GM23338 (cell line): ENCODE results near the gene RPS19BP1. TPM values are rescaled to one million over a fixed set of nuclear protein-coding genes. Genes with fewer than 3 reads are reported as not detected.

Experiments
- ATAC-seq: fragments of 200-7000 bp; cut with Tn5 transposase; 3 replicates; pipeline ENCODE4 v1.9.1; 2020
- DNase-seq: peaks from one replicate; pipeline ENCODE4 v3.0.0-alpha.2; 2015; ENCODE audit warnings: low spot score
- H2AFZ ChIP-seq: fragments of 200-600 bp; sonication (generic); 2 replicates; pipeline ENCODE4 v1.8.0; 2016; ENCODE audit warnings: antibody characterized with exemption, mild to moderate bottlenecking, moderate library complexity
- H3F3A ChIP-seq: fragments of 200-600 bp; sonication (generic); replicated peaks from 2 replicates; pipeline ENCODE4 v1.8.0; 2017; ENCODE audit warnings: antibody characterized with exemption, mixed run types, low read depth
- H3K27ac ChIP-seq: fragments of 200-600 bp; sonication (generic); 2 replicates; pipeline ENCODE4 v1.6.1; 2016; ENCODE audit warnings: low read depth
- H3K27me3 ChIP-seq: fragments of 200-600 bp; sonication (generic); 2 replicates; pipeline ENCODE4 v1.8.0; 2016; ENCODE audit warnings: mild to moderate bottlenecking, mixed run types, moderate library complexity; ENCODE audit not compliant: insufficient read depth
- H3K36me3 ChIP-seq: fragments of 200-600 bp; sonication (generic); 2 replicates; pipeline ENCODE4 v1.8.0; 2016; ENCODE audit warnings: mild to moderate bottlenecking; ENCODE audit not compliant: insufficient read depth
- H3K4me1 ChIP-seq: fragments of 200-600 bp; sonication (generic); 2 replicates; pipeline ENCODE4 v1.8.0; 2016; ENCODE audit warnings: mild to moderate bottlenecking, moderate library complexity; ENCODE audit not compliant: insufficient read depth
- H3K4me2 ChIP-seq: fragments of 200-600 bp; sonication (generic); 2 replicates; pipeline ENCODE4 v1.7.1; 2017; ENCODE audit warnings: mixed run types
- H3K4me3 ChIP-seq: fragments of 200-600 bp; sonication (generic); 2 replicates; pipeline ENCODE4 v1.6.1; 2016; ENCODE audit warnings: mixed run types
- H3K79me2 ChIP-seq: fragments of 200-600 bp; sonication (generic); replicated peaks from 2 replicates; pipeline ENCODE4 v1.8.0; 2017; ENCODE audit warnings: mild to moderate bottlenecking; ENCODE audit not compliant: insufficient read depth
- H3K9me2 ChIP-seq: fragments of 200-600 bp; sonication (generic); 2 replicates; pipeline ENCODE4 v1.8.0; 2017; ENCODE audit not compliant: insufficient read depth
- H4K20me1 ChIP-seq: fragments of 200-600 bp; sonication (generic); replicated peaks from 2 replicates; pipeline ENCODE4 v1.8.0; 2017; ENCODE audit warnings: mild to moderate bottlenecking; ENCODE audit not compliant: insufficient read depth
- H3K27ac Mint-ChIP-seq: 2 replicates; pipeline ENCODE4 v1.8.0; 2020; ENCODE audit warnings: inconsistent platforms, mild to moderate bottlenecking, moderate library complexity, mixed read lengths
- H3K27me3 Mint-ChIP-seq: 3 replicates; pipeline ENCODE4 v1.8.0; 2022; ENCODE audit warnings: low read depth, mild to moderate bottlenecking, moderate library complexity, mixed read lengths, inconsistent platforms; ENCODE audit not compliant: insufficient read depth, poor library complexity
- H3K36me3 Mint-ChIP-seq: 3 replicates; pipeline ENCODE4 v1.8.0; 2021; ENCODE audit warnings: low read depth, mild to moderate bottlenecking, inconsistent platforms, moderate library complexity, mixed read lengths
- H3K4me1 Mint-ChIP-seq: 3 replicates; pipeline ENCODE4 v1.8.0; 2020; ENCODE audit warnings: mild to moderate bottlenecking, inconsistent platforms, mixed read lengths
- H3K4me3 Mint-ChIP-seq: 3 replicates; pipeline ENCODE4 v1.8.0; 2021; ENCODE audit warnings: moderate library complexity, mild to moderate bottlenecking, inconsistent platforms, mixed read lengths
- H3K9me3 Mint-ChIP-seq: 3 replicates; pipeline ENCODE4 v1.8.0; 2020; ENCODE audit warnings: moderate library complexity, mild to moderate bottlenecking, inconsistent platforms, mixed read lengths
- CTCF ChIP-seq, 2 experiments: fragments of 200-600 bp in 1 of 2; sonication (generic) in 1 of 2; conservative IDR thresholded peaks; 2 replicates each; pipeline versions ENCODE4 v1.5.1 to v1.6.1; 2016 to 2017; ENCODE audit warnings: antibody characterized with exemption in 2 of 2, low read depth in 2 of 2, mild to moderate bottlenecking in 2 of 2, moderate library complexity in 1 of 2
- REST ChIP-seq: IDR thresholded peaks from one replicate; pipeline ENCODE4 v1.6.1; 2018; ENCODE audit warnings: antibody characterized with exemption; ENCODE audit not compliant: unreplicated experiment
- ZNF462 ChIP-seq: fragments of 250-450 bp; sonication (Bioruptor Pico); IDR thresholded peaks from 2 replicates; pipeline ENCODE4 v1.5.0; 2020; ENCODE audit warnings: mild to moderate bottlenecking, moderate library complexity
- polyA plus RNA-seq: library from polyadenylated mRNA; unstranded; fragments of >200 nt; fragmentation: Nextera tagmentation; extraction: Ambion mirVana; gene quantifications from 2 replicates; pipeline ENCODE4 v1.2.1, GENCODE V29; 2016
- total RNA-seq: library from RNA; depleted of rRNA; stranded (reverse); fragments of >200 nt; shearing (Covaris generic); gene quantifications from 2 replicates; pipeline ENCODE4 v1.2.3, GENCODE V29; 2014

Gene RPS19BP1
- total and polyA plus RNA-seq, 2 experiments from 2014 or later, result 153 to 215 TPM

GRCh38 chr22:39575552-39575825 lies 42.9 kb upstream of the RPS19BP1 start:
- no peak overlapping the region for H3K27ac Mint-ChIP-seq
- no peaks in the 10 kb centered on the region for H3K9me2 ChIP-seq
- H3K9me3 Mint-ChIP-seq, result no peaks in the 10 kb centered on the region
- no peaks in the 10 kb centered on the region for H3K36me3 Mint-ChIP-seq
- H3K79me2 ChIP-seq, result no peaks in the 10 kb centered on the region
- no peak overlapping the region for H3K4me3 ChIP-seq
- H3K27me3 Mint-ChIP-seq, result peaks cover 7% of the 10 kb centered on the region
- H3K4me1 ChIP-seq, result peaks cover 4% of the 10 kb centered on the region; the same call in 1 of the 2 replicates
- H3K4me1 Mint-ChIP-seq, result peaks cover 11% of the 10 kb centered on the region
- ATAC-seq (no peak), DNase-seq (no peak)
- H2AFZ ChIP-seq, result no peak overlapping the region
- H3K27ac ChIP-seq, result no peak overlapping the region
- H3F3A ChIP-seq, result no peaks in the 10 kb centered on the region
- H4K20me1 ChIP-seq, result no peaks in the 10 kb centered on the region
- no peak overlapping the region for H3K4me3 Mint-ChIP-seq
- no peak overlapping the region for H3K4me2 ChIP-seq
- no peaks in the 10 kb centered on the region for H3K27me3 ChIP-seq
- no peaks in the 10 kb centered on the region for H3K36me3 ChIP-seq
- TF ChIP-seq CTCF (conservative IDR thresholded peaks at IDR 0.05; ENCODE audit: low read depth in 2 of 2) (no peak), REST (no peak), ZNF462 (CRISPR knock-in tag) (no peak)
